ENCODE data around the gene CRHR1.

The CRHR1 gene

DNA sequence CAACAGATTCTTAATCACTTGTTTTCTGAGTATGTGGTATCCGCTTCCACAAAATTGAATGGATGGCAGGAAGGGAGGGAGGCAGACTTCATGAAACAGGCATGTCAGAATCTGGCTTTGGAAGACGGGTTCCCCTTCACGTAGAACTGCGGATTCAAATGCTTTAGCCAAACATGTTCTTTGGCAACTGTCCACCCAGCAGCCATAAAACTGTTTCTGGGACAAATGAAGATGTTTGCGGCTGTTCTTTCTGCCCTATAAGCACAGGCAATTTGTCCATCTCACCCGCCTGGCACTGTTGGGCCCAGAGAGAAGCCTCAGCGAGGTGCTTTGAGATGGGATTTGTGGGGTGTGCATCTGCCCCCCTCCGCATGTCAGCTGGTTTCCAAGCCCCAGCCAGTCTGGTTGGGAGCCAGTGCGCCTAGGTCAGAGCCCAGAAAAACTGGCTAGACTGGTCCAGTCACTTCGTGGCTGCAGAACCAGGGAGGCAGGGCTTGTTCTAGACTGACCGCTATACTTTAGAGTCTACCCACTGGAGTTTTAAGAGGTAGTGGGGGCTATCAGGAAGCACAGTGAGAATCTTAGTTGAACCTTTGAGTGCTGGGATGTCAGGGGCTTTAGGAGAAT, 6.3 kb downstream of the CRHR1 start:
- no peak for DNase-seq

GRCh38 chr17:45791041-45791582, 7.0 kb downstream of the CRHR1 start:
- no peak for DNase-seq

- DNase-seq = no peak
Measured at GRCh38 chr17:45791935-45792334, 7.8 kb downstream of the CRHR1 start.

DNA sequence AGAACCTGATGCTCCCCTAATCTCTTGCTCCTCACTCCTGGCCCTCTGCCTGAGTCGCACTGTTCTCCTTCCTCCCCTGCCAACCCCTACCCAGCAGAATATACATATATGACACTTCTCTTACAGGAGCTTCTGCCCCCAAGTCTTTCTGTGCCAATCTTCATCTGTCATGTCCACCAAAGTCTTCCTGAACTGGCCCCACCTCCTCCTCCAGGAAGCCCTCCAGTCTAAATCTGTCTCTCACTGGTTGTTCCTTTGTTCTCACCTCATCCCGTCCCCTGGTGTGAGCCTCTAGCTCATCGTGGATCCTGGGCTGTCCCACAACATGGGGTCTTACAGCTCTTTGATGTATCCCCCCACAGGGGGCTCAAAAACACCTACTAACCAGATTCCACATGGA, 8.3 kb downstream of the CRHR1 start:
- DNase-seq = no peak

DNA sequence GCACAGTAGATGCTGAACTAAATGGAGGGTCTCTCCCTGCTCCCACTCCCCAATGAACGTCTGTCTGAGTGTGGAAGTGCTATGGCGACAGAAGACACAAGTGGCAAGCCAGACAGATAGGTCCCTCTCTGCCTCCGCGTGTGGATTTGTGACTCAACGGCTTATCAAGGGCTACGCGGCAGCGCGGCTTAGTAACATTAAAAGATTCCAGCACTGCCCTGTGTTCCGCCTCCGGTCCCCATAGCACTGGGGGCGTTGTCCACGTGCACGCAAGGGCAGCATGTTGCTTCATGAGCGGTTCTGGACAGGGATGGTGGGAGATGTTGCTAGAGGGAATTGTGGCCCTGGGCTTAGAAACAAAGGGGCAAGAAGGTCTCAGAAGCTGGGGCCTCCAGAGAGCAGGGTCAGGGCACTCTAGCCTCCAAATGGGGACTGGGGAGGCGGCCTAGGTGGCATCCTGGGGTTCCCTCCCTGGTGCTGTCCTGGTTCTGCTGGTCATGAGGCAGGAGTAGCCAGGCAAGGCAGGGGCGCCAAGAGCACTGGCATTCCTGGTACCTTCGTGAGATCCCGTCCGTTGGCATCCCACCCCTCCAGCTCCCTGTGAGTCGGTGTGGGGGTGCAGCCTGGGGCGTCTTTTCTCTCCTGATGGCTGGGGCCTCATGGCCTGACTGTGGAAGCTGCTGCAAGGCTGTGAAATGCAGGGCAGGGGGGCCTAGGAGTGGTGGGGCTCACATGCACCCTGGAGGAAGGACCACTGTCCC, 9.1 kb downstream of the CRHR1 start:
- DNase-seq = no peak

GRCh38 chr17:45793999-45794540, 9.9 kb downstream of the CRHR1 start:
- DNase-seq = no peak

DNA sequence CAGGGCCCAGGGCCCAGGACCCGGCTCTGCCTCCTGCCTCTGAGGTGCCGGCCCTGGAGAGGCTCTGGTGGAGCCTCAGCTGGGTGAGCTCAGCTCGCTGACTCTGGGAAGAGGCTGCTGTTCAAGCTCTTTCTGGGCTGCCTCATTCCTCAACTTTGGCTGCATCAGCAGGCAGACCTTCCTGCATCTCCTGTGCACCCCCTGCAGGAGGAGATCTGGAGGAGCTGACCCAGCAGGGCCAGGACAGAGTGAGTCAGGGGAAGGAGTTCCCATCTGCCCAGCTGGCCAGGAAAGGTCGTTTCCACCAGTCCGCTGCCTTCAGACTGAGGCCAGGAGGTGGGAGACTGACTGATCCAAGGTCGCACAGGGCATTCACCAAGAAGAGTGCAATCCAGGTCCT, 10.7 kb downstream of the CRHR1 start:
- no peak for DNase-seq

GRCh38 chr17:45800816-45801215, 16.7 kb downstream of the CRHR1 start:
- DNase-seq = no peak

GRCh38 chr17:45801421-45801820, 17.3 kb downstream of the CRHR1 start:
- no peak for DNase-seq

DNA sequence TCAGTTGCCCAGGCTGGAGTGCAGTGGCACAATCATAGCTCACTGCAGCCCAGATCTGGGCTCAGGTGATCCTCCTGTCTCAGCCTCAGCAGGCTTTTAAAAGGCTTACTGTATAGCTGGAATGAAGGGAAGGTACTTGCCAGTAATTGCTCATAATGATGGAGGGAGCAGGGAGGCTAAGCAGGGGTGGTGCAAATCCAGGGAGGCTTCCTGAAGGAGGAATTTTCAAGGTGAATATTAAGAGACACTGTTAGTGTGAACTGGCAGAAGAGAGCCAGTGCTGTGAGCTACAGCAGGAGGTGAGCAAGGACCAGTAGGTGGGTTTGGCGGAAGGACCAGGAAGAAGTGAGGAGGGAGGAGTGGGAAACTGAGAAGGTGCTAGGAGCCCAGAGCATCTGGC, 24.7 kb downstream of the CRHR1 start:
- no peak for DNase-seq

GRCh38 chr17:45809499-45809898, 25.4 kb downstream of the CRHR1 start:
- no peak for DNase-seq

GRCh38 chr17:45812102-45812501, 28.0 kb downstream of the CRHR1 start:
- DNase-seq = no peak

- no peak for DNase-seq
Measured at GRCh38 chr17:45813048-45813725, 29.1 kb downstream of the CRHR1 start.

DNA sequence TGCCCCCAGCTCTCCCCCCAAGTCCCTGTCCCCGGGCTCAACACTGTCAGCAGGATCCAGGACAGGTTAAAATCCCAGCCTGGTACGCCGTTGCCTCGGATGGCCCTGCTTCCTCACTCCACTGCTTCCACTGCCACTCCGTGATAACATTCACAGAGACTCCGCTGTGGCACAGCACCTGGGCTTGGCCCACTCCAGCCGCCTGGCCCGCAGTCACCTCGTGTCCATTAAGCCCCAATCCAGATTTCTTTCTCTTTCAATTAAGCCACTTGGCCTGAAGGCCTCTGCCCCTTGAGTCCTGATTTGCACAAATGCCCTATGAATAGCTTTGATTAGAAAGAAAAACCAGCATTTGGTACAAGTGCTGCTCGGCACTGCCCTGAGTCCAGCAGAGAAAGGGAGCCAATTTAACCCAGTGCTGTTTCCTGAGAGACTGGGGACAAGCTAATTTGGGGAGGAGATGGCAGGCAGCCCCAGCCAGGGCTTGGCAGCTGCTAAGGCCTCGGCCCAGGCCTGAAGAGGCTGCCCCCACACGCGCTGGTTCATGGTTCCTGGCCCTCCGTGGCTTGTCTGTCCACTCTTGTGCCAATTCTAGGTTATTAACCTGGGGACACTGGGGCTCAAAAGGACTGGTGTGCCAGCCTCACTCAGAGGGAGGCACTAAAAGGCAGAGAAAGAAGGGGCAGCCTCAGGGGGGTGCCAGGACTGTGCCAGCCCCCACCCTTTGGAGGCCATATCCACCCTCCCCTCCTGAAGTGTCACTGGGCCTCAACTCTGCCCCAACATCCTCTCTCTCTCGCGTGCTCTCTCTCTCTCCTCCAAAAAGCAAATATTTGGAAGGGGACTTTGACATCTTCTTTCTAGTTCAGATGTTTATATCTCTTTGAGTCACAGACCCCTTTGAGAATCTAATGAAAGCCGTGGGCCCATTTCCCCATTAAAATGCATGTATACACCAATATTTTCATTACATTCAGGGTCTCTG, 30.8 kb downstream of the CRHR1 start:
- no peak for DNase-seq

- DNase-seq = no peak
Measured at GRCh38 chr17:45815752-45816151, 31.6 kb downstream of the CRHR1 start.

- no peak for DNase-seq
Measured at GRCh38 chr17:45818041-45818440, 33.9 kb downstream of the CRHR1 start.

DNA sequence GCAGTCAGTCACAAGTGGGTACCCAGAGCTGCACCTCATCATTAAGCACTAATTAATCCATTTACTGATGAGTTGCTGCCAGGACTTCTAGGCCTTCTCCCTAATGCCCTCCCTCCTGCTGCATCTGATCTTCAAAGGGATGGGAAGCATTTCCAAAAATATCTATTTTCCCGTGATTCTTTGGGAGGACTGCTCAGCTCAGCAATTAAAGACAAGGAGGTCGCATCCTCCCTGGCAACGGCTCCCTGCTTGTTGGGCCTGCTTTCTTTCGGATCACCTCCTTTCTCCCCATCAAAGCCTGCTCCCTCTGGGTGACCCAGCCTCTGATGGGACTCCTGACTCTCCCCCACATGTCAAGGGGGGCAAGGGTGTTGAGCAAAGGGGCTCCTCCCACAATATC, 34.6 kb downstream of the CRHR1 start:
- DNase-seq = no peak

DNA sequence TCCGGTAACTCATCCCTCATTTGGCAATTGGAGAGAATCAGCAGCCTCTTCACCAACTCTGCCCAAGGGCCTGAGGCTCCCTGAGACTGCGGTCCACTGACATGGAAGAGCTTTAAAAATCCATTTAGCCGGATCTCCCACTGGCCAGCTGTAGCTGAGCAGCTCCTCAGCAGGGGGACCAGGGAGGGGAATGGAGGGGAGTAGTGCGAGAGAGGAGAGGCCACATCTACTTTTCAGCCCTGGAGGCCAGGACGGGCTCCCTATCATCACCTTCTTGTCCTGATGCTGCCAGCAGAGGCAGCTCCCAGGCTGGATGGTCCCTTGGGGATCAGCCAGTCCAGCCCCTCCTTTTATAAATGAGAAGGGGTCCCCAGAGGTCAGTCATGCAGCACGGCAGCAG, 35.5 kb downstream of the CRHR1 start:
- no peak for DNase-seq

GRCh38 chr17:45820052-45820780, 36.1 kb downstream of the CRHR1 start:
- no peak for DNase-seq

GRCh38 chr17:45821147-45821546, 37.0 kb downstream of the CRHR1 start:
- DNase-seq = no peak

DNA sequence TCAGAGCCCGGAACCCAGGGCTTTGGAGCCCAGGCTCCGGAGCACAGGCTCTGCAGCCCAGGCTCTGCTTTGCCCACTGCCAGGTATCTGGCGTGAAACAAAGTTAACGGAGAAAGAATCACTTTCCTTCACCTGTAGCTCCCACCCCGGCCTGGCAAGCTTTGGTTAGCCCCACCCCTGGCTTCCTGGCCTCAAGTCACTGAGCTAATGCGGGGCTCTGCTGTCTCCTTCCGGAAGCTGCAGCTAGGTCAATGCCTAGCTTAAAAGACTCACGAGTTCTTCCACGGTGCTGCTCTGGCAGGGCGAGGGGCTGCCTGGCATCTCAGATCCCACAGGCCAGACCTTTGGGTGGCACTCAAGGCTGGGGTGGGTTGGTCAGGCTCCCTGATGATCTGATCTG, 39.5 kb downstream of the CRHR1 start:
- peak in 1 of 2 donors; percentile 8 for DNase-seq

DNA sequence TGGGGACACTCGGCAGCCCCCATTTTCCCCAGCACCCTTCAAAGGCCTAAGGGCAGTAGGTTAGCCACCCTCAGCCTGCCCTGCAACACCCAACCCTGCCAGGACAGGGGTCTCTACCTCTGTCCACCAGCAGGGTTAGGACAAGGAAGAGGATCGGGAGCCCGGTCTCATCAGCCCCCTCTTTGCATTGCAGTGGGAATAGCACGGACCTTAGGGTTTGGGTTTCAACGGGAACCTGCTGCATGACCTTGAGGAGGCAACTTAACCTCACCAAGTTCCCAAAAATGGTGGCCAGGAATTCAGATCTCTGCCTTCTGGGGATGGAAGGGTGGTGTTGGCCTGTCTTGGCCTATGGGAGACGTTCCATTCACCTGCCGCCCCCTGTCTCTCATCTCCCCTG, 40.4 kb downstream of the CRHR1 start:
- no peak for DNase-seq
